SK-N-SH (cell line): ENCODE measurements around the gene RAB3D.

ENCODE experiments used
- CTCF ChIP-seq: fragments of 200-600 bp; sonication (generic); IDR thresholded peaks from 2 replicates; pipeline ENCODE4 v1.6.1; 2017; ENCODE audit warnings: antibody characterized with exemption, mild to moderate bottlenecking, moderate library complexity
- REST ChIP-seq: IDR thresholded peaks from 2 replicates; pipeline ENCODE4 v1.6.1; 2012; ENCODE audit warnings: mild to moderate bottlenecking, low read depth, low read length, moderate library complexity

GRCh38 chr19:11273296-11273695 lies 66.2 kb downstream of the RAB3D start:
- TF ChIP-seq REST (no peak), CTCF (no peak)
